Activated CD4-positive, alpha-beta memory T cell treated with anti-CD3 and anti-CD28 coated beads for 36 hours (primary cell): Measurements from ENCODE around the gene JARID2. TPM values are rescaled to one million over a fixed set of nuclear protein-coding genes. Genes with fewer than 3 reads are reported as not detected.

Experiments
- CTCF ChIA-PET: fragments of 350-600 bp; sonication (Branson Sonifier 250); formaldehyde crosslinking; loops from one replicate; lab custom pipeline; 2021; ENCODE audit warnings: antibody characterized with exemption, inconsistent platforms; lab: Charles Lee
- POLR2A ChIA-PET: fragments of 350-600 bp; sonication (Branson Sonifier 250); formaldehyde crosslinking; loops from one replicate; lab custom pipeline; 2021; ENCODE audit warnings: antibody characterized with exemption; lab: Charles Lee
- DNase-seq: peaks from one replicate; pipeline ENCODE4 v3.0.0-alpha.2; 2020
- H3K27ac Mint-ChIP-seq: one replicate; pipeline ENCODE4 v1.8.0; 2021; ENCODE audit warnings: mixed read lengths
- H3K27me3 Mint-ChIP-seq: one replicate; pipeline ENCODE4 v1.8.0; 2021; ENCODE audit warnings: mixed read lengths
- H3K36me3 Mint-ChIP-seq: one replicate; pipeline ENCODE4 v1.8.0; 2021; ENCODE audit warnings: mixed read lengths
- H3K4me1 Mint-ChIP-seq: one replicate; pipeline ENCODE4 v1.8.0; 2021; ENCODE audit warnings: low read depth, mixed read lengths
- H3K4me3 Mint-ChIP-seq: one replicate; pipeline ENCODE4 v1.8.0; 2021; ENCODE audit warnings: mild to moderate bottlenecking, mixed read lengths
- H3K9me3 Mint-ChIP-seq: one replicate; pipeline ENCODE4 v1.8.0; 2021; ENCODE audit warnings: mixed read lengths
- intact Hi-C: fragments of 100-400 bp; cut with micrococcal nuclease; formaldehyde crosslinking; loops from one replicate; pipeline ENCODE4 v1.15.1; 2023
- total RNA-seq, 2 experiments: library from RNA; stranded (reverse); gene quantifications; one replicate each; pipeline ENCODE4 v1.2.3, GENCODE V29; 2021

Gene JARID2
- total RNA-seq, 2 experiments from 2014 or later = 41.4 to 44.0 TPM

- H3K27me3 Mint-ChIP-seq = no peaks in the 10 kb centered on the region
- DNase-seq = no peak
- H3K4me1 Mint-ChIP-seq = peaks cover 85% of the 10 kb centered on the region
- intact Hi-C loops = no loop called here
- no peak overlapping the region for H3K27ac Mint-ChIP-seq
- CTCF ChIA-PET = interaction anchor here (0.6 to 1.6 kb wide), 2 partner anchors 13 to 114 kb away, joined by 3 to 4 read pairs; no protein-coding TSS in a partner anchor
- no peak overlapping the region for H3K4me3 Mint-ChIP-seq
- peaks cover 21% of the 10 kb centered on the region for H3K36me3 Mint-ChIP-seq
- POLR2A ChIA-PET = interaction anchor here (0.6 to 1.2 kb wide), 2 partner anchors 16 to 23 kb away, joined by 3 to 5 read pairs; partner anchors contain the start of gene JARID2
- no peaks in the 10 kb centered on the region for H3K9me3 Mint-ChIP-seq
These were observed 23.1 kb downstream of the JARID2 start for GRCh38 chr6:15269011-15269410.

DNA sequence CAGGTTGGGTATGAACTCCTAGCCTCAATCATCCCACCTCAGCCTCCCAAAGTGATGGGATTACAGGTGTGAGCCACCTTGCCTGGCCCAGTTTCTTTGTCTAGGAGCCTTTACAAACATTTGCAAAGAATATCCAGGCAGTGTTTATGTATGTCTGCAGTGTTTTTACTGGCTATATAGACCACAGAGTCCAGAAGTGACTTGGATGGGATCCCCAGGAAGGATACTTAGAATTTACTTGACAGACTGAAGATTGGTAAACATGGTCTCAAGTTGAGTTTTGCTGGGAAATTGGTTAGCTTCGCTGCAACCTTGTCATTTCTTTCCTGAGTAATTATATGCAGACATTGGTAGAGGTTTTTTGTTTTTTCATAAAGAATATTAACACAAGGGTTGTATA lies 23.8 kb downstream of the JARID2 start:
- peaks cover 22% of the 10 kb centered on the region for H3K36me3 Mint-ChIP-seq
- ChIA-PET CTCF (interaction anchor here (0.6 kb wide), 1 partner anchor 115 kb away, joined by 3 read pairs; no protein-coding TSS in a partner anchor), POLR2A (interaction anchor here (0.6 kb wide), 1 partner anchor 24 kb away, joined by 5 read pairs; the partner anchor contains the start of gene JARID2)
- no peak for DNase-seq
- H3K4me3 Mint-ChIP-seq = no peak overlapping the region
- no peak overlapping the region for H3K27ac Mint-ChIP-seq
- H3K9me3 Mint-ChIP-seq = no peaks in the 10 kb centered on the region
- H3K4me1 Mint-ChIP-seq = peaks cover 85% of the 10 kb centered on the region
- H3K27me3 Mint-ChIP-seq = no peaks in the 10 kb centered on the region
- intact Hi-C loops = loop anchor here (2.0 kb wide), 1 partner anchor 31 kb away; no protein-coding TSS in a partner anchor

GRCh38 chr6:15270402-15270801 lies 24.5 kb downstream of the JARID2 start:
- ChIA-PET CTCF (no interaction called here), POLR2A (interaction anchor here (0.5 kb wide), 1 partner anchor 1305 kb away, joined by 3 read pairs; no protein-coding TSS in a partner anchor)
- no peak for DNase-seq
- no peaks in the 10 kb centered on the region for H3K27me3 Mint-ChIP-seq
- intact Hi-C loops = loop anchor here (2.0 kb wide), 1 partner anchor 30 kb away; no protein-coding TSS in a partner anchor
- peak overlapping the region; percentile 23 for H3K27ac Mint-ChIP-seq
- peaks cover 27% of the 10 kb centered on the region for H3K36me3 Mint-ChIP-seq
- H3K9me3 Mint-ChIP-seq = no peaks in the 10 kb centered on the region
- peaks cover 83% of the 10 kb centered on the region for H3K4me1 Mint-ChIP-seq
- H3K4me3 Mint-ChIP-seq = no peak overlapping the region

- no peak overlapping the region for H3K27ac Mint-ChIP-seq
- H3K36me3 Mint-ChIP-seq = peaks cover 22% of the 10 kb centered on the region
- POLR2A ChIA-PET = no interaction called here
- no peak overlapping the region for H3K4me3 Mint-ChIP-seq
- CTCF ChIA-PET = no interaction called here
- intact Hi-C loops = no loop called here
- H3K4me1 Mint-ChIP-seq = peaks cover 79% of the 10 kb centered on the region
- no peaks in the 10 kb centered on the region for H3K27me3 Mint-ChIP-seq
- no peak for DNase-seq
- H3K9me3 Mint-ChIP-seq = no peaks in the 10 kb centered on the region
These were observed 26.7 kb downstream of the JARID2 start for GRCh38 chr6:15272562-15272961.

DNA sequence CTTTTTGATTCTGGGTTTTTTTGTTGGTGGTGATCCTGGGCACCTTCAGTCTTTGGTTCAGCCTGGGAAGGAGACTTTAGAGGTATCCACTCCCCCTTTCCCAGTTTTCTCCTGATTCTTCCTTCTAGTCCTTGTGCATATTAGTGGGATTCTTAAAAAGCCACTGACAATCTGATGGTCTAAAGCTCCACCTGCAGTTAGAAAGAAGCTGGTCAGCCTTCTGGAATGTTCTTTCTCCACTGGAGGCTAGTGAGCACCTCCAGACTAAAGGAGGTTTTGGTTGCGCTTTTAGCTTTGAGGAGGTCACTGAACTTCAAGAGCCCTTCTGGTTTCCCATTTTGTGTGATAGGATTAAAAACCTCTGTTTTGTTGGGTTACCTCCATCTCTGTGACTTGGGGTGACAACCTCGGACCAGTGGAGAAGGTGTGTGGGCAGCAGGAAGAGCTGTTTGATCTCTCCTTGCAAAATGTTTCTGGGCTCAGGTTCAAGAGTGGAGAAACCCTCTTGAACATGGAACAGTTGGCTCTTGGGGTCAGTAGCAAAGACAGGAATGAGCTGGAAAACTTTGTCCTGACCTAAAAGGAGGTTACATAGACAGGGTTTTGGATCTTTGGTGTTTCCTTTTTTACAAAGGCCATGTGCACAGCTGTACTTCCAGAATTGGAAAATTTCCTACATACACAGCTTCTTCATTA lies 29.0 kb downstream of the JARID2 start:
- Mint-ChIP-seq H3K36me3 (peaks cover 21% of the 10 kb centered on the region), H3K4me1 (peaks cover 79% of the 10 kb centered on the region), H3K27ac (peak overlapping the region; percentile 23), H3K27me3 (no peaks in the 10 kb centered on the region), H3K4me3 (no peak overlapping the region), H3K9me3 (no peaks in the 10 kb centered on the region)
- POLR2A ChIA-PET = no interaction called here
- CTCF ChIA-PET = no interaction called here
- no peak for DNase-seq
- intact Hi-C loops = no loop called here

GRCh38 chr6:15276036-15276985 lies 30.4 kb downstream of the JARID2 start:
- intact Hi-C loops = no loop called here
- no peak overlapping the region for H3K4me3 Mint-ChIP-seq
- H3K27ac Mint-ChIP-seq = no peak overlapping the region
- DNase-seq = no peak
- CTCF ChIA-PET = no interaction called here
- no peaks in the 10 kb centered on the region for H3K9me3 Mint-ChIP-seq
- peaks cover 19% of the 10 kb centered on the region for H3K36me3 Mint-ChIP-seq
- POLR2A ChIA-PET = no interaction called here
- no peaks in the 10 kb centered on the region for H3K27me3 Mint-ChIP-seq
- H3K4me1 Mint-ChIP-seq = peaks cover 80% of the 10 kb centered on the region

- Mint-ChIP-seq H3K27ac (no peak overlapping the region), H3K4me1 (peaks cover 81% of the 10 kb centered on the region), H3K9me3 (no peaks in the 10 kb centered on the region)
These were observed 33.3 kb downstream of the JARID2 start for GRCh38 chr6:15279047-15279661.

GRCh38 chr6:15280028-15280427 lies 34.2 kb downstream of the JARID2 start:
- intact Hi-C loops = no loop called here
- no peak for DNase-seq
- H3K4me1 Mint-ChIP-seq = peaks cover 72% of the 10 kb centered on the region
- H3K36me3 Mint-ChIP-seq = peaks cover 10% of the 10 kb centered on the region
- CTCF ChIA-PET = interaction anchor here (1.5 kb wide), 1 partner anchor 13 kb away, joined by 3 read pairs; no protein-coding TSS in a partner anchor
- no peak overlapping the region for H3K4me3 Mint-ChIP-seq
- no peaks in the 10 kb centered on the region for H3K9me3 Mint-ChIP-seq
- POLR2A ChIA-PET = no interaction called here
- H3K27me3 Mint-ChIP-seq = no peaks in the 10 kb centered on the region
- no peak overlapping the region for H3K27ac Mint-ChIP-seq

More at GRCh38 chr6:15279047-15279661, 33.3 kb downstream of the JARID2 start:
- POLR2A ChIA-PET = no interaction called here
- no peak for DNase-seq
- H3K36me3 Mint-ChIP-seq = peaks cover 18% of the 10 kb centered on the region
- no peaks in the 10 kb centered on the region for H3K27me3 Mint-ChIP-seq
- CTCF ChIA-PET = no interaction called here
- intact Hi-C loops = no loop called here
- no peak overlapping the region for H3K4me3 Mint-ChIP-seq

DNA sequence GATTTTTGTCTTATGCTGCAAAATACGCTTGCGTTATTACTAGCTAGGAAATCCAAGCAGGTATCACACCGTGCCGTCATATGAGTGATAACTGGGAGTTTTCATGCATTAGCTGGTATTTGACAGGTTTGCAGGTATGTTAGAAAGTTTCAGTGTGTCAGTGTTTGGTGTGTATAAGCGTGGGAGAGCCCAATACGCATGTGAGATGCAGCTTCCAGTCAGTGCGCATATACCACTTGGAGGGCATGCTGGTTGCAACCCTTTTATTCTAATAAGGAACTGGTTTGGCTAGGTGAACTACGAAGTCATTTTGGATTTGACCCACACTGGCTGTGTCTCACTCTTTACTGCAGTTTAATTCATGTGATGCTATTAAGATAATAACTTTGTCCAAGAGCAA lies 35.1 kb downstream of the JARID2 start:
- Mint-ChIP-seq H3K4me3 (no peak overlapping the region), H3K27ac (no peak overlapping the region), H3K27me3 (no peaks in the 10 kb centered on the region), H3K4me1 (peaks cover 71% of the 10 kb centered on the region), H3K36me3 (peaks cover 5% of the 10 kb centered on the region), H3K9me3 (no peaks in the 10 kb centered on the region)
- intact Hi-C loops = no loop called here
- ChIA-PET POLR2A (no interaction called here), CTCF (interaction anchor here (1.5 kb wide), 1 partner anchor 12 kb away, joined by 3 read pairs; no protein-coding TSS in a partner anchor)
- DNase-seq = no peak

DNA sequence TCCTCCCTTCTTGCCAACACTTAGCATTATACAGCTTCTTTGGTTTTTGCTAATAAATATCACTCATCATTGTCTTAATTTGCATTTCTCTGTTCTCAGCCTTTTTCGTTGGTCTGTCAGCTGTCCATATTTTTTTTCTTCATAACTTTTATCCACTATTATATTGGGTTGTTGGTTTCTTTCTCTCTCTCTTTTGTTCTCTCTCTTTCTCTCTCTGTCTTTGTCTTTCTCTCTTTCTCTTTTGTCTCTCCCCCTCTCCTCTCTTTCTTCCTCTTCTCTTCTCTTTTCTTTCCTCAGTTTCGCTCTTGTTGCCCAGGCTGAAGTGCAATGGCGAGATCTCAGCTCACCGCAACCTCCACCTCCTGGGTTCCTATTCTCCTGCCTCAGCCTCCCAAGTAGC lies 36.5 kb downstream of the JARID2 start:
- POLR2A ChIA-PET = no interaction called here
- intact Hi-C loops = no loop called here
- Mint-ChIP-seq H3K27ac (peak overlapping the region; percentile 49), H3K36me3 (peaks cover 5% of the 10 kb centered on the region), H3K27me3 (no peaks in the 10 kb centered on the region), H3K9me3 (no peaks in the 10 kb centered on the region), H3K4me3 (no peak overlapping the region), H3K4me1 (peaks cover 60% of the 10 kb centered on the region)
- no peak for DNase-seq
- CTCF ChIA-PET = interaction anchor here (1.1 kb wide), 1 partner anchor 14 kb away, joined by 4 read pairs; no protein-coding TSS in a partner anchor

- Mint-ChIP-seq H3K4me3 (no peak overlapping the region), H3K27me3 (no peaks in the 10 kb centered on the region), H3K9me3 (no peaks in the 10 kb centered on the region), H3K27ac (no peak overlapping the region), H3K36me3 (peaks cover 13% of the 10 kb centered on the region), H3K4me1 (peaks cover 61% of the 10 kb centered on the region)
- intact Hi-C loops = no loop called here
- POLR2A ChIA-PET = interaction anchor here (0.5 kb wide), 1 partner anchor 422 kb away, joined by 4 read pairs; no protein-coding TSS in a partner anchor
- DNase-seq = no peak
- CTCF ChIA-PET = no interaction called here
These were observed 38.1 kb downstream of the JARID2 start for GRCh38 chr6:15283986-15284361.
